HG03066 (cell line): ENCODE data around the gene SENP8.
A peak's percentile ranks its signal among the peaks of the same experiment; 100 is the strongest.

Experiments
- ATAC-seq: cut with Tn5 transposase; IDR thresholded peaks from one replicate; pipeline ENCODE4 v1.9.1; 2021; ENCODE audit warnings: low read depth; ENCODE audit not compliant: unreplicated experiment

The SENP8 gene

GRCh38 chr15:72112805-72113204 is 5.4 kb upstream of the SENP8 start:
- no peak for ATAC-seq

GRCh38 chr15:72113347-72114031 is 4.7 kb upstream of the SENP8 start:
- no peak for ATAC-seq

- peak; percentile 3 for ATAC-seq
These were observed 1.3 kb upstream of the SENP8 start for GRCh38 chr15:72116731-72117485.

GRCh38 chr15:72117486-72118016 is 652 bp upstream of the SENP8 start:
- peak; percentile 64 for ATAC-seq

GRCh38 chr15:72124218-72124617 is 6.0 kb downstream of the SENP8 start:
- no peak for ATAC-seq

- ATAC-seq, result no peak
These were observed 9.6 kb downstream of the SENP8 start for GRCh38 chr15:72127724-72128322.

- no peak for ATAC-seq
These were observed 10.2 kb downstream of the SENP8 start for GRCh38 chr15:72128359-72128758.

- no peak for ATAC-seq
These were observed 12.1 kb downstream of the SENP8 start for GRCh38 chr15:72130272-72130671.

- ATAC-seq, result no peak
These were observed 13.7 kb downstream of the SENP8 start for GRCh38 chr15:72131922-72132321.

- ATAC-seq, result no peak
These were observed 15.0 kb downstream of the SENP8 start for GRCh38 chr15:72133211-72133610.

- ATAC-seq, result no peak
These were observed 17.5 kb downstream of the SENP8 start for GRCh38 chr15:72135719-72136118.

GRCh38 chr15:72136170-72137051 is 18.2 kb downstream of the SENP8 start:
- no peak for ATAC-seq

GRCh38 chr15:72139667-72140066 is 21.5 kb downstream of the SENP8 start:
- ATAC-seq, result no peak

GRCh38 chr15:72140088-72140487 is 21.9 kb downstream of the SENP8 start:
- ATAC-seq, result no peak

- ATAC-seq, result peak; percentile 100
These were observed 23.2 kb downstream of the SENP8 start for GRCh38 chr15:72141171-72142084.

GRCh38 chr15:72146221-72146620 is 28.0 kb downstream of the SENP8 start:
- ATAC-seq, result no peak

GRCh38 chr15:72146934-72147333 is 28.7 kb downstream of the SENP8 start:
- no peak for ATAC-seq

- ATAC-seq, result no peak
These were observed 29.2 kb downstream of the SENP8 start for GRCh38 chr15:72147418-72147817.

- ATAC-seq, result no peak
These were observed 35.2 kb downstream of the SENP8 start for GRCh38 chr15:72153269-72154000.
